ENCODE measurements around the gene CDK19.

GRCh38 chr6:110609101-110609500, 206.2 kb downstream of the CDK19 start:
- TF ChIP-seq POLR2A (IDR thresholded peaks at IDR 0.05; ENCODE audit: extremely low read depth, insufficient read length), result no peak
- no peak for TF ChIP-seq CTCF (IDR thresholded peaks at IDR 0.05; ENCODE audit: low read depth, low read length)

Measured in NB4 (cell line).